Stimulated activated CD8-positive, alpha-beta memory T cell treated with anti-CD3 and anti-CD28 coated beads, Interleukin-4, amount 100 ng/mL, for 4 hours (primary cell): ENCODE data around the gene POLDIP3.

Experiments used
- DNase-seq, 2 donors: peaks; one replicate each; pipeline ENCODE4 v3.0.0-alpha.2; 2020; ENCODE audit warnings: low read depth in 2 of 2, low spot score in 1 of 2

POLDIP3 gene

GRCh38 chr22:42614312-42615091 lies at the start of gene POLDIP3:
Gene POLDIP3, minus strand, starts transcription at chr22:42614883. Its CDS starts 26 bp downstream, at chr22:42614857.
- peak; percentile 97 to 98 for DNase-seq

GRCh38 chr22:42661985-42662831 lies 47.5 kb upstream of the POLDIP3 start:
- peak; percentile 56 to 69 for DNase-seq

- no peak for DNase-seq
These were observed 41.9 kb upstream of the POLDIP3 start for GRCh38 chr22:42656578-42656977.

GRCh38 chr22:42655693-42656092 lies 41.0 kb upstream of the POLDIP3 start:
- DNase-seq, result no peak

GRCh38 chr22:42654436-42655073 lies 39.9 kb upstream of the POLDIP3 start:
- DNase-seq, result no peak

- DNase-seq, result no peak
These were observed 39.3 kb upstream of the POLDIP3 start for GRCh38 chr22:42653999-42654398.

GRCh38 chr22:42651134-42651533 lies 36.5 kb upstream of the POLDIP3 start:
- no peak for DNase-seq

GRCh38 chr22:42649246-42650099 lies 34.8 kb upstream of the POLDIP3 start, which contains the start of gene CYB5R3:
Gene CYB5R3, minus strand, starts transcription at chr22:42649392. Its CDS starts 77 bp downstream, at chr22:42649315.
- peak; percentile 15 to 57 for DNase-seq

GRCh38 chr22:42648368-42649245 lies 33.9 kb upstream of the POLDIP3 start:
- peak in 1 of 2 donors; percentile 23 for DNase-seq

- DNase-seq, result no peak
These were observed 33.3 kb upstream of the POLDIP3 start for GRCh38 chr22:42648017-42648367.

GRCh38 chr22:42646569-42647525 lies 32.2 kb upstream of the POLDIP3 start:
- no peak for DNase-seq

- DNase-seq, result no peak
These were observed 31.4 kb upstream of the POLDIP3 start for GRCh38 chr22:42645938-42646568.

GRCh38 chr22:42645341-42645937 lies 30.8 kb upstream of the POLDIP3 start:
- DNase-seq, result no peak

GRCh38 chr22:42644422-42645340 lies 30.0 kb upstream of the POLDIP3 start:
- DNase-seq, result no peak

- DNase-seq, result no peak
These were observed 29.1 kb upstream of the POLDIP3 start for GRCh38 chr22:42643634-42644421.
